ENCODE measurements around the gene MFSD11.
A peak's percentile ranks its signal among the peaks of the same experiment; 100 is the strongest.

Gene MFSD11

GRCh38 chr17:76791053-76791980 is 53.4 kb downstream of the MFSD11 start:
- Mint-ChIP-seq H3K4me3 (no peak overlapping the region), H3K27me3 (ENCODE audit: low read depth, poor library complexity) (peaks cover 2% of the 10 kb centered on the region), H3K27ac (peak overlapping the region; percentile 74), H3K4me1 (peaks cover 34% of the 10 kb centered on the region), H3K9me3 (peaks cover 22% of the 10 kb centered on the region), H3K36me3 (ENCODE audit: low read depth) (peaks cover 25% of the 10 kb centered on the region)
- TF ChIP-seq CTCF (IDR thresholded peaks at IDR 0.05), result no peak
- DNase-seq, result no peak

- H3K27me3 Mint-ChIP-seq (ENCODE audit: low read depth, poor library complexity), result peaks cover 2% of the 10 kb centered on the region
- peaks cover 30% of the 10 kb centered on the region for H3K4me1 Mint-ChIP-seq
- no peak overlapping the region for H3K4me3 Mint-ChIP-seq
- no peak overlapping the region for H3K27ac Mint-ChIP-seq
- peaks cover 22% of the 10 kb centered on the region for H3K9me3 Mint-ChIP-seq
- no peak for TF ChIP-seq CTCF (IDR thresholded peaks at IDR 0.05)
- no peak for DNase-seq
- H3K36me3 Mint-ChIP-seq (ENCODE audit: low read depth), result peaks cover 25% of the 10 kb centered on the region
These were observed 54.4 kb downstream of the MFSD11 start for GRCh38 chr17:76792348-76792747.

- DNase-seq, result no peak
- no peak overlapping the region for H3K4me3 Mint-ChIP-seq
- peaks cover 20% of the 10 kb centered on the region for H3K9me3 Mint-ChIP-seq
- peaks cover 2% of the 10 kb centered on the region for H3K27me3 Mint-ChIP-seq (ENCODE audit: low read depth, poor library complexity)
- H3K36me3 Mint-ChIP-seq (ENCODE audit: low read depth), result peaks cover 20% of the 10 kb centered on the region
- TF ChIP-seq CTCF (IDR thresholded peaks at IDR 0.05), result no peak
- H3K27ac Mint-ChIP-seq, result no peak overlapping the region
- H3K4me1 Mint-ChIP-seq, result peaks cover 24% of the 10 kb centered on the region
These were observed 55.9 kb downstream of the MFSD11 start for GRCh38 chr17:76793775-76794174.

- H3K36me3 Mint-ChIP-seq (ENCODE audit: low read depth), result peaks cover 14% of the 10 kb centered on the region
- no peak for DNase-seq
- H3K4me3 Mint-ChIP-seq, result no peak overlapping the region
- H3K27me3 Mint-ChIP-seq (ENCODE audit: low read depth, poor library complexity), result no peaks in the 10 kb centered on the region
- no peak overlapping the region for H3K27ac Mint-ChIP-seq
- peaks cover 9% of the 10 kb centered on the region for H3K4me1 Mint-ChIP-seq
- no peak for TF ChIP-seq CTCF (IDR thresholded peaks at IDR 0.05)
- H3K9me3 Mint-ChIP-seq, result peaks cover 12% of the 10 kb centered on the region
These were observed 58.2 kb downstream of the MFSD11 start for GRCh38 chr17:76796081-76796480.

GRCh38 chr17:76797241-76797840 is 59.4 kb downstream of the MFSD11 start:
- peaks cover 13% of the 10 kb centered on the region for H3K36me3 Mint-ChIP-seq (ENCODE audit: low read depth)
- TF ChIP-seq CTCF (IDR thresholded peaks at IDR 0.05), result no peak
- no peak for DNase-seq
- H3K4me1 Mint-ChIP-seq, result no peaks in the 10 kb centered on the region
- peaks cover 11% of the 10 kb centered on the region for H3K9me3 Mint-ChIP-seq
- H3K4me3 Mint-ChIP-seq, result no peak overlapping the region
- H3K27ac Mint-ChIP-seq, result no peak overlapping the region
- H3K27me3 Mint-ChIP-seq (ENCODE audit: low read depth, poor library complexity), result no peaks in the 10 kb centered on the region

Data from nephron progenitor cell (in vitro differentiated cells).